ENCODE measurements around the gene CRY2. TPM values are rescaled to one million over a fixed set of nuclear protein-coding genes. Genes with fewer than 3 reads are reported as not detected.

CRY2 gene
- total RNA-seq, 1 donor from 2014 or later = 62.3 TPM

DNA sequence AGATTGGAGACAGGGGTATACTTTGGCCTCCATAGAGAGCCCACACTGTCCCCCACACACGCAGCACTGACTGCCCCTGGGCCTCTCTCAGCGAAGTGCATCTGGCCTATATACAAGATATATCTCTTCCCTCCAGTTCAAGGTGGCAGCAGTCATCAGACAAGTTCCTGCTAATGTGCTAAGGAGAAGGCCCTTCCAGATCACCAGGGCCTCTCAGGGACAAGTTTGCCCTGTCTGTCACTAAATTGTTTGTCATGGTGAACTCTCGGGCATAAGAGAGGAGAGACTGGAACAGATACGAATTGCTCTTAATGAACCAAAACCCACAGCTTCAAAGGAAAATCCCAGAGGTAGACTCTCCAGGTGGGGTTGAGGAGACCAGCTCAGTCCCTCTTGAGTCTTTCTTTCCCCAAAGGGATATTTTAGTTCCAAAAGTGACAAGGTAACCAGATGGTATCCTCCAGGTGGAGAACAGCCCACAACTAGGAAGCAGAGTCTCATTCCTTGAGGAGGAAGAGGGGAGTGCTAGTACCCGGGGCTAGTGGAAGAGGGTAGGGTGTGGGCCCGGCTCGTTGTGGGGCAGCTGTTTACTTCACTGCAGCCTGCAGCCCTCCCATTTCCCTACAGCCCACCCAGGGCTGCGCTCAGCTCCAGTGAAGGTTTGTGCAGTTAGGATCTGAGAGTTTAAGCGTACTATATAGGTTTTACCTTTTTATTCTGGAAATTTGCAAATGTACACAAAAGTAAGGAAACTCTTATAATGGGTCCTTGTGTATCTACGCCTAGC is 44.6 kb upstream of the CRY2 start:
- no peaks in the 10 kb centered on the region for H3K9me3 ChIP-seq
- H3K27me3 ChIP-seq (ENCODE audit: low read depth) = no peaks in the 10 kb centered on the region
- ATAC-seq (no peak), DNase-seq (no peak)
- H3K4me3 ChIP-seq = no peak overlapping the region
- peaks cover 1% of the 10 kb centered on the region for H3K36me3 ChIP-seq
- intact Hi-C loops (cut with DNase I) = no loop called here
- H3K27ac ChIP-seq = no peak overlapping the region
- peaks cover 32% of the 10 kb centered on the region for H3K4me1 ChIP-seq
- TF ChIP-seq, protein P1, sequence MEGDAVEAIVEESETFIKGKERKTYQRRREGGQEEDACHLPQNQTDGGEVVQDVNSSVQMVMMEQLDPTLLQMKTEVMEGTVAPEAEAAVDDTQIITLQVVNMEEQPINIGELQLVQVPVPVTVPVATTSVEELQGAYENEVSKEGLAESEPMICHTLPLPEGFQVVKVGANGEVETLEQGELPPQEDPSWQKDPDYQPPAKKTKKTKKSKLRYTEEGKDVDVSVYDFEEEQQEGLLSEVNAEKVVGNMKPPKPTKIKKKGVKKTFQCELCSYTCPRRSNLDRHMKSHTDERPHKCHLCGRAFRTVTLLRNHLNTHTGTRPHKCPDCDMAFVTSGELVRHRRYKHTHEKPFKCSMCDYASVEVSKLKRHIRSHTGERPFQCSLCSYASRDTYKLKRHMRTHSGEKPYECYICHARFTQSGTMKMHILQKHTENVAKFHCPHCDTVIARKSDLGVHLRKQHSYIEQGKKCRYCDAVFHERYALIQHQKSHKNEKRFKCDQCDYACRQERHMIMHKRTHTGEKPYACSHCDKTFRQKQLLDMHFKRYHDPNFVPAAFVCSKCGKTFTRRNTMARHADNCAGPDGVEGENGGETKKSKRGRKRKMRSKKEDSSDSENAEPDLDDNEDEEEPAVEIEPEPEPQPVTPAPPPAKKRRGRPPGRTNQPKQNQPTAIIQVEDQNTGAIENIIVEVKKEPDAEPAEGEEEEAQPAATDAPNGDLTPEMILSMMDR (IDR thresholded peaks at IDR 0.05) = no peak

GRCh38 chr11:45803971-45804760 is 43.1 kb upstream of the CRY2 start:
- Histone ChIP-seq H3K9me3 (no peaks in the 10 kb centered on the region), H3K4me1 (peaks cover 36% of the 10 kb centered on the region), H3K27me3 (ENCODE audit: low read depth) (no peaks in the 10 kb centered on the region), H3K36me3 (peaks cover 13% of the 10 kb centered on the region), H3K27ac (peak overlapping the region; percentile 92), H3K4me3 (peak overlapping the region; percentile 90)
- TF ChIP-seq, protein P1 (IDR thresholded peaks at IDR 0.05) = no peak
- peak; percentile 92 for DNase-seq
- peak; percentile 76 to 83 for ATAC-seq
- intact Hi-C loops (cut with DNase I) = no loop called here

GRCh38 chr11:45804761-45805304 is 42.4 kb upstream of the CRY2 start, which contains the start of gene SLC35C1:
Gene SLC35C1 (plus strand): TSS chr11:45805149. CDS start chr11:45805802, 653 bp downstream.
- TF ChIP-seq, protein P1 (IDR thresholded peaks at IDR 0.05) = peak; percentile 30
- Histone ChIP-seq H3K4me3 (peak within 1 kb of the TSS; percentile 90), H3K36me3 (peaks cover 20% of the 10 kb centered on the region), H3K9me3 (no peaks in the 10 kb centered on the region), H3K4me1 (peaks cover 34% of the 10 kb centered on the region), H3K27ac (peak within 1 kb of the TSS; percentile 92), H3K27me3 (ENCODE audit: low read depth) (no peaks in the 10 kb centered on the region)
- DNase-seq (peak; percentile 98), ATAC-seq (peak; percentile 98)
- intact Hi-C loops (cut with DNase I) = no loop called here

GRCh38 chr11:45805305-45806071 is 41.8 kb upstream of the CRY2 start:
- H3K4me1 ChIP-seq = peaks cover 40% of the 10 kb centered on the region
- H3K4me3 ChIP-seq = peak overlapping the region; percentile 90
- DNase-seq (peak; percentile 55), ATAC-seq (peak; percentile 44 to 63)
- H3K27ac ChIP-seq = peak overlapping the region; percentile 92
- peaks cover 26% of the 10 kb centered on the region for H3K36me3 ChIP-seq
- TF ChIP-seq, protein P1 (IDR thresholded peaks at IDR 0.05) = no peak
- intact Hi-C loops (cut with DNase I) = no loop called here
- H3K9me3 ChIP-seq = no peaks in the 10 kb centered on the region
- no peaks in the 10 kb centered on the region for H3K27me3 ChIP-seq (ENCODE audit: low read depth)
